ENCODE data around the gene ZBTB3. TPM values are rescaled to one million over a fixed set of nuclear protein-coding genes. Genes with fewer than 3 reads are reported as not detected.

The ZBTB3 gene
- total RNA-seq, 1 experiment from 2014 or later = 43.4 TPM

- H3K4me2 ChIP-seq (ENCODE audit: insufficient read depth, insufficient read length, low read length) = no peak overlapping the region
- peaks cover 53 to 75% (median 73%) of the 10 kb centered on the region in 3 experiments; a peak in 6 of 7 replicates for H3K36me3 Mint-ChIP-seq (ENCODE audit: insufficient read depth in 1 of 3, low read depth in 3 of 3)
- no peaks in the 10 kb centered on the region for H3K4me1 ChIP-seq (ENCODE audit: insufficient read depth, low read length)
- H4K8ac ChIP-seq (replicated peaks; ENCODE audit: insufficient read length, low read depth, low read length) = no peak overlapping the region
- no peak overlapping the region for H2BK20ac ChIP-seq (ENCODE audit: low read depth, low read length, poor library complexity, severe bottlenecking)
- no peaks in the 10 kb centered on the region for H3K27me3 ChIP-seq (ENCODE audit: insufficient read depth, low read length)
- no peaks in the 10 kb centered on the region for H3K9me3 Mint-ChIP-seq
- no peak overlapping the region for H4K5ac ChIP-seq (ENCODE audit: insufficient read length, low read depth, low read length)
- no peaks in the 10 kb centered on the region for H4K20me1 ChIP-seq (ENCODE audit: control insufficient read depth, insufficient read depth, insufficient read length)
- peaks cover 6% of the 10 kb centered on the region; the same call in 1 of the 2 replicates for H3K79me2 ChIP-seq (ENCODE audit: insufficient read depth, low read length)
- H3K27me3 Mint-ChIP-seq (ENCODE audit: low read depth) = no peaks in the 10 kb centered on the region; the same call in 1 of the 2 replicates
- H3K9ac ChIP-seq (ENCODE audit: extremely low read depth, insufficient read length, low read length) = no peak overlapping the region
- H2AK5ac ChIP-seq (ENCODE audit: insufficient read length, low read length) = no peak overlapping the region
- peaks cover 11 to 12% of the 10 kb centered on the region in 2 experiments for H3K4me1 Mint-ChIP-seq
- no peaks in the 10 kb centered on the region for H3K9me3 ChIP-seq (ENCODE audit: control insufficient read depth, low read depth, low read length)
- H2BK15ac ChIP-seq (ENCODE audit: low read depth, low read length) = no peak overlapping the region
- no peak overlapping the region for H3K4ac ChIP-seq (ENCODE audit: low read depth, low read length)
- no peak overlapping the region for H3K23ac ChIP-seq (ENCODE audit: insufficient read length, low read depth, low read length)
- no peak overlapping the region for H2AFZ ChIP-seq (ENCODE audit: low read length)
- no peak overlapping the region for H3K27ac ChIP-seq (ENCODE audit: insufficient read length, low read depth, low read length)
- no peak overlapping the region for H2BK5ac ChIP-seq (ENCODE audit: insufficient read length, low read length)
- DNase-seq = no peak
- no peak overlapping the region for H4K91ac ChIP-seq (ENCODE audit: insufficient read length, low read depth, low read length)
- H2BK120ac ChIP-seq (ENCODE audit: low read depth, low read length, poor library complexity, severe bottlenecking) = no peak overlapping the region
- no peak for TF ChIP-seq CTCF (conservative IDR thresholded peaks at IDR 0.05)
- H3K18ac ChIP-seq (ENCODE audit: insufficient read length, low read depth, low read length) = no peak overlapping the region
- H3T11ph ChIP-seq (ENCODE audit: low read length) = no peak overlapping the region
- H3K56ac ChIP-seq (ENCODE audit: insufficient read length, low read depth, low read length) = no peak overlapping the region
- H3K14ac ChIP-seq (ENCODE audit: insufficient read depth, low read length) = no peak overlapping the region
- WGBS (ENCODE audit: extremely low coverage, insufficient read length, low lambda C conversion rate) = no CpG with 5 or more reads among the region's 4 CpGs
- H3K4me3 Mint-ChIP-seq = no peak overlapping the region
- H3K27ac Mint-ChIP-seq = no peak overlapping the region
- peaks cover 2% of the 10 kb centered on the region for H3K79me1 ChIP-seq (ENCODE audit: insufficient read depth, low read depth, low read length, poor library complexity, severe bottlenecking)
- no peak overlapping the region for H2BK12ac ChIP-seq (ENCODE audit: insufficient read length, low read depth, low read length)
- peaks cover 9% of the 10 kb centered on the region for H3K23me2 ChIP-seq (ENCODE audit: insufficient read length, low read depth, low read length, poor library complexity, severe bottlenecking)
These were observed 47.1 kb upstream of the ZBTB3 start for GRCh38 chr11:62801071-62801470.
